Right ventricle myocardium inferior (tissue), 1 donor: ENCODE data around the gene AHRR. TPM values are rescaled to one million over a fixed set of nuclear protein-coding genes. Genes with fewer than 3 reads are reported as not detected.

Source experiments
- ATAC-seq: fragments of 200-7000 bp; cut with Tn5 transposase; one replicate; pipeline ENCODE4 v1.9.1; 2020; ENCODE audit warnings: mild to moderate bottlenecking, moderate library complexity
- DNase-seq: peaks from one replicate; pipeline ENCODE4 v3.0.0; 2021; ENCODE audit errors: missing footprints
- intact Hi-C: fragments of 100-400 bp; cut with DNase I; formaldehyde crosslinking; loops from one replicate; pipeline ENCODE4 v1.11.0; 2022
- total RNA-seq: library from RNA; stranded (reverse); fragmentation: NEBNext Ultra II Directional; extraction: Animal tissue kit (Norgen Biotek cat#: 25700); gene quantifications from one replicate; pipeline ENCODE4 v1.2.1, GENCODE V29; 2021
- donor health status: DM: no; HTN: yes; CAD: no; lungs with severe emphysema.

Gene AHRR
- total RNA-seq, 1 donor from 2014 or later: 2.1 TPM

DNA sequence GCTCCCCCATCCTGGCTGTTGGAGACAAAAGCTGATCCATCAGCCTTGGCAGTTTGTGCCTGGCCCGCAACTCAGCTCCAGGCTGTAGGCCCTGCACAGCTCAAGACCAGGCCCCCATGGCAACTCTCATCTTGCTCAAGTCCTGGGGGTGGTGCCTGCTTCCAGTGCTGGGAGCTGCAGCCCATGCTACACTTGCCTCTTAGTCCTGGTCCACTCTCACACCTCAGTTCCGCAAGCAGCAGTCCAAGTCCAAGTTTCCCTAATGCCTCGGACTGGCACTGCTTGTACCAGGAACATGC, 14.2 kb downstream of the AHRR start:
- DNase-seq: no peak
- intact Hi-C loops: no loop called here
- ATAC-seq: no peak

DNA sequence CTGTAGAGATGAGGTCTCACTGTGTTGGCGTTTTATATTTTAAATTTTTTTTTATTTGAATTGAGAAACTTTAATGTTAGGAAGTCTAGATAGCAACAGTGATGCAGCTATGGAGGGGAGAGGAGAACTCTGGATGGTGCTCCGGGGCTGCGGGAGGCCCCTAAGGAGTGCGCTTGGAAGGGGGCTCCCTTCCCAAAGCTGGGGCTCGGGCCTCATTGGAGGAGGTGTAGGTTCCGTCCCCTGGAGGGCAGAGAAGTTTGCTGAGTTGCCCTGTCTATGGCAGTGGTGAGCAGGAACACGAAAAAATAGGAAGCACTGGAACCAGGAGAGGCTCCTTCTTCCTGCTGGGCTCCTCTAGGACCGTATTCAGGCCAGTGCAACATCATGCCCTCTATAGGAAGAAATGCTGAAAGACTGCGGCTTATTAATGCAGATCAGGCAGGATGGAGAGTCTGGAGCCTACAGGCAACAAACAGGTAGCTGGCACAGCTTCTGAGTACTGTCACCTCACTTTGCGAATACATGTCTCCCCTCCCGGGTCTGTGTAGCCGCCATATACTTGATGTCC, 16.1 kb downstream of the AHRR start:
- DNase-seq (no peak), ATAC-seq (no peak)
- intact Hi-C loops: no loop called here

DNA sequence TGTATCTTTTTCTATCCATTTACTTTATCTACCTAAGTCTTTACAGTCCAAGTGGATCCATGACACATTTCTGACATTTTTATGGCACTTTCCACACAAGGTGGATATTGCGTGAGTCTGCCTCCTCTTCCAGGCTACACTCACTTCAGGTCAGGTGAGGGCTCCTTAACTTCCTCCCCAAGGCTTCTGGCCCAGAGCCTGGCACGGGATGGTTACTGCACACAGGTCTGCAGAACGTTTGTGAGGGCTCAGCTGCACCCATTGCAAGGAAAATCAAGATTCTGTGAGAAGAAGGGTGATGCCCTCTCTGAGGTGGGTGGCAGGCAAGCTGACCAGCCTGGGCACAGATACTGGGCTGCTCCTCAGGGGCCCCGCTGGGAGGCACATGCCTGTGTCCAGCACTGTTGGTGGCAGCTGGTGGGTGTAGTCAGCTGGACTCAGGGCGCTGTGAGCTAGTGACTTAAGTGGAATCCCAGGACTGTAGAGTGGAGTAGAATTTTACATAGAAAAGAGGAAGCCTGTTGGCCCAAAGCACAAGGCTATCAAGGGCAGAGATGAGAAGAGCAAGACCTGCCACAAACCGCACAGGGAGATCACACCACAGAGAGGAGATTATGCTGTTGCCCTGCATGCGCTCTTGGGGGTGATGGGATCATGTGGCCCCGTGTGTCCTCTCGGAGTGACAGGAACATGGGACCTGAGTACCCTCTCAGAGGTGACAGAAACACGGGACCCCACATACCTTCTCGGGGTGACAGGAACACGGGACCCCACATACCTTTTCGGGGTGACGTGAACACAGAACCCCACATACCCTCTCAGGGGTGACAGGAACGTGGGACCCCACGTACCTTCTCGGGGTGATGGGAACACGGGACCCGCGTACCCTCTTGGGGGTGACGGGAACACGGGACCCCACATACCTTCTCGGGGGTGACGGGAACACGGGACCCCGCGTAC, 21.3 kb downstream of the AHRR start:
- ATAC-seq (no peak), DNase-seq (no peak)
- intact Hi-C loops: no loop called here

DNA sequence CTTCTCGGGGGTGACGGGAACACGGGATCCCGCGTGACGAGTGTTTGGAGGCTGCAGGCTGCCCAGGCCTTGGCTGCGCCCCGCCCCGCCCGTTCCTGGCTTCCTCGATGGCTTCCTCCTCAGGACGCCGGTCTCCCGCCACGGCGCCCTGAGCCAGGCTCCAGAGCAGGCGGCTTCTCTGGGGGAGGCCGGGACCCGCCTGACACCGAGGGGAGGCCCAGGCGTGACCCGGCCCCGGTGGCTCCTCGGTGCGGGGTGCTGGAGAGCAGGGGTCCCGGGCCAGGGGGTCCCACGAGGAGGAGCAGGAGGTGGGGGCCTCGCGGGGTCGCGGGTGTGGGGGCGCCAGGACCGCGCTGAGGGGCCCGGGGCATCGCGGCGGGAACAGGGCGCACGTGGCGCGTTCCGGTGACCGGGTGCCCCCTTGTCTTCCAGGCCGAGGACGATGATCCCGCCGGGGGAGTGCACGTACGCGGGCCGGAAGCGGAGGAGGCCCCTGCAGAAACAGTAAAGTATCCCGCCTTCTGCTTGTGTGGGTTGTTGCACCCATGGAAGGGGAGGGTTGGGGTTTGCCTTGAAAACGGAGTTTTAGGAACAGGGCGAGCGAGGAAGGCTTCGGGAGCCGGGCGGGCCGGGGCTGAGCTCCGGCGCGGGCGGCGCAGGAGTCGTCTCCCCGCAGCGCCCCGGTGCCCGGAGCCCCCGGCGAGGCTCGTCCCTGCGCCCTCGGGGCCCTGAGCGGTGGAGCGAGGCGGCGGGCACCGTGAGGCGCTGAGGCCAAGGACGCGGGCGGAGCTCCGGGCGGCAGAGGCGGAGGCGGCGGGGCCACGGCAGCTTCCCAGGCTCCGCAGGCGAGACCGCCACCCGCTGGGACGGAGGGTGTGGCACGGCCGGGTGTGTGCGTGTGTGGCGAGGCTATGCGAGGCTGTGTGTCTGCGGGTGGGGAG, 22.2 kb downstream of the AHRR start:
- ATAC-seq: peak; percentile 78
- no peak for DNase-seq
- intact Hi-C loops: no loop called here

DNA sequence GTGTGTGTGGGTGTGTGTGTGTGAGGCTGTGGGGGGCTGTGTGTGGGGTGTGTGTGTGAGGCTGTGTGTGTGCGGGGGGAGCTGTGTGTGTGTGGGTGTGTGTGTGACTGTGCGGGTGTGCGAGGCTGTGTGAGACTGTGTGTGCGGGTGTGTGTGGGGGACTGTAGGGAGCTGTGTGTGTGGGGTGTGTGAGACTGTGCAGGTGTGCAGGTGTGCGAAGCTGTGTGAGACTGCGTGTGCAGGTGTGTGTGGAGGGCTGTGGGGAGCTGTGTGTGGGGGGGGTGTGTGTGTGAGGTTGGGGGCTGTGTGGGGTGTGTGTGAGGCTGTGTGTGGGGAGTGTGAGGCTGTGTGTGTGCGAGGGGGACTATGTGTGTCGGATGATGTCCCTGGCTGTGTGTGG, 23.2 kb downstream of the AHRR start:
- DNase-seq: no peak
- no peak for ATAC-seq
- intact Hi-C loops: no loop called here

DNA sequence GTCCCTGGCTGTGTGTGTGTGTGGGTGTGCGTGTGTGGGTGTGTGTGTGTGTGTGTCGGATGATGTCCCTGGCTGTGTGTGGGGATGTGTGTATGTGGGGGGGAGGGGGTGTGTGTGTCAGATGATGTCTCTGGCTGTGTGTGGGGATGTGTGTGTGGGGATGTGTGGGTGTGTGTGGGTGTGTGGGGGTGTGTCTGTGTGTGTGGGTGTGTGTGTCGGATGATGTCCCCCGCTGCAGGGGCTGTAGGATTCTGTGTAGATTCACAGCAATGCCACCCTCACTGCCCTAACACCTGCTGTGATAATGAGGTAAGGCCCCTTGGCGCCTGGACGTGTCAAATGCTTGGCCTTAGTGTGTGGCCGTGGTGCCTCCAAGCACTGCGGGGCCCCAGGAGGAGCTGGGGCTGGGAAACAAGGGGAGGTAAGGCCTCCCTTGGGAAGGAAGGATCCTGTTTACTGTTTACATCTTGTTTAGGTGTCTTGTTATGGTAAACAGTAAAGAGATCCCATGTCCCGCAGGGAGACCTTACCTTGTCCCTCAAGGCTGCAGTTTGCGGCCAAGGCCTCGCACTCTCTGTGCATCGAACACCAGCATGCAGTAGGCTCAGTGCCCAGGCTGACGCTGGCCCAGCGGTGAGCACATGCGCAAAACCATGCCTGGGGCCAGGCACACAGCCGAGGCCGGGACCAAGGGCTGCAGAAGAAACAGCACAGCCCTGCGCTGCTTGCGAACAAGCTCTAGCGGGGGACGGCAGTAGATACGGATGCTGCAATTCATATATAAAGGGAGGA, 24.1 kb downstream of the AHRR start:
- DNase-seq (no peak), ATAC-seq (no peak)

DNA sequence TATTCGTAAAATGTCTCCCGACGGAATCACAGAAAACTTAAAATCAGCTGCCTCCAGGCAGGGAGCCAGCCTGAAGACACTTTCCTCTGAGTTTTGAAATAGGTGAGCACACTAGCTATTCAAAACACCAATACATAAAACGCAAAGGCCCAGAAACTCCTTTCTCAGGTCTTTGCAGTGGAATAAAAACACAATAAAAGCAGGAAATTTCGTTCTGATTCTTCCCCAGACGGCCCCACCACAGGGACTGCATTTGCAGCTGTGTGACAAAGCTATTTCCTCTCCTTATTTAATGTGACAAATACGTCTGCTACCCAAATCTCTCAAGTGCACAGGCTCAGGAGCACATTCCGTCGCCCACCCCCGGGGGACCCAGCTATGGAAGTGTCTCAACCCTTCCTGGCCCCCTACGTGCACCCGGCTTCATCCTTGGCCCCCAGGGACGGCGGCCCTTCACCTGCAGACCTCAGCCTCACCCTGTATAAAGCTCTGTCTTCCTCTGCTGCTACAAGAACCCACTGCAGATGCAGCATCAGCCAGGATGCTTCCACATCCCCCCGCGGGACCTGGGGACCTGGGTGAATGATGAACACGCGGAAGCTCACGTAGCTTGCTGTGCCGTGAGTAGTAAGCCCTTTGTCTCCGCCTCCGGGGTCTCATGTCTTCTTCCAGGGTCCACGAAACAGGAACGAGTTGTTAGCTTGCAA, 24.9 kb downstream of the AHRR start:
- ATAC-seq (no peak), DNase-seq (no peak)
- intact Hi-C loops: no loop called here

More for the DNA sequence above, 24.1 kb downstream of the AHRR start:
- intact Hi-C loops: no loop called here

DNA sequence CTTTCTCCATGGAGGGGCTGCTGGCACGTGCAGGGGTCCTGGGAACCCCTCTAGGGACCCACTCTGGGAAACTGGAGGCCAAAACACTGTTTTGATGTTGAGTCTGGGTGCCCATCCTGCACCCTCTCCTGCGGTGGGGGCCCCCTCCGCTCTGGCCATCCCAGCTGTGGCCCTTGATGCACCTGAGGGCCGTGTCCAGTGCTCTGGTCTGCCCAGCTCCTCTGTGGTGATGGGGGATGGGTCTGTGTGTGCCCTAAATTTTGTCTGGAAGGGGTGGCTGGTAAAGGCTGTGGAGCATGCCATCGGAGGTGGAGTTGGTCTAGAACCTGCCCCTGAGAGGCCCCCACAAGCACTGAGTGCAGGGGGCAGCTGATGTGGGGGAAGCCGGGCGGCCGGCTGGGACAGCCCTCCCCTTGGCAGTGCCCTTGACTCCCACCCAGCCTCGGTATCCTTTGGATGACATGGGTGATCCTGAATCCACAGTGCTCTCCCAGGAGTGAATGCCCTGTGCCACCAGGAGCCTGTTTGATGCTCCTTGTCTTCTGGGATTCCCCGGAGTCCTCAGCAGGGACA, 26.3 kb downstream of the AHRR start:
- ATAC-seq: no peak
- intact Hi-C loops: no loop called here
- DNase-seq: no peak

DNA sequence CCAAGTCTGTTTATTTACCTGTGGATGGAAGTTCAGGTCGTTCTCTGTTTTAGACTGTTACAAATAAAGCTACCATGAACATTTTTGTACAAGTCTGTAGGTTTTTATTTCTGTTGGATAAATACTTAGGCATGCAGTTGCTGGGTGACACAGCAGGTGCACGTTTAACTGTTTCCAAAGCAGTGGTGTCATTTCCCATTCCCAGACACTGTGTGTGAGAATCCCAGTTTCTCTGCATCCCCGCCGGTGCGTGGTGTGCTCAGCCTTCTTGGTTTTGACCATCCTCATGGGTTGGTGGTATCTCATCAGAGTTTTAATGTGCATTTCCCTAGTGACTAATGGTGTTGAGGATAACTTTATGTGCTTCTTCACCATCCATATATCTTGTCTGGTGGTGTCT, 27.2 kb downstream of the AHRR start:
- ATAC-seq (no peak), DNase-seq (no peak)
- intact Hi-C loops: no loop called here

DNA sequence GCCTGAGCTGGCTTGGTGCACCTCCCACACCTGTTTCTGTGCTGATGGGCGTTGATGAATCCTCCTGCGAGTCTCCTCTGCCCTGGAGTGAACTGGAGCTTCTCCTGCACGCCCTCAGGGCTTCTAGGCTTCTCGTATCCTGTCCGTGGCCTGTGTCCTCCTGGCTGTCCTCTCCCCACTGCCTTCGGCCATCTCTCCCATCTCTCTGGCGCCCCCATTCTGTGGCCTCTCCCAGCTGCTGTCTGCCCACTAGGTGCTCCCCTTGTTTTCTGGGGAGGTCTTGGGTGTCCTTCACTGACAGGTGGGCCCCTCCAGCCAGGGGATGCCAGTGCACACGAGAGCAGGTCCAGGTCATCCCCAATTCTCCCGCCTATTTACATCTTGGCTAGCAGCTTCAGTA, 28.8 kb downstream of the AHRR start:
- no peak for ATAC-seq
- no peak for DNase-seq
- intact Hi-C loops: no loop called here

DNA sequence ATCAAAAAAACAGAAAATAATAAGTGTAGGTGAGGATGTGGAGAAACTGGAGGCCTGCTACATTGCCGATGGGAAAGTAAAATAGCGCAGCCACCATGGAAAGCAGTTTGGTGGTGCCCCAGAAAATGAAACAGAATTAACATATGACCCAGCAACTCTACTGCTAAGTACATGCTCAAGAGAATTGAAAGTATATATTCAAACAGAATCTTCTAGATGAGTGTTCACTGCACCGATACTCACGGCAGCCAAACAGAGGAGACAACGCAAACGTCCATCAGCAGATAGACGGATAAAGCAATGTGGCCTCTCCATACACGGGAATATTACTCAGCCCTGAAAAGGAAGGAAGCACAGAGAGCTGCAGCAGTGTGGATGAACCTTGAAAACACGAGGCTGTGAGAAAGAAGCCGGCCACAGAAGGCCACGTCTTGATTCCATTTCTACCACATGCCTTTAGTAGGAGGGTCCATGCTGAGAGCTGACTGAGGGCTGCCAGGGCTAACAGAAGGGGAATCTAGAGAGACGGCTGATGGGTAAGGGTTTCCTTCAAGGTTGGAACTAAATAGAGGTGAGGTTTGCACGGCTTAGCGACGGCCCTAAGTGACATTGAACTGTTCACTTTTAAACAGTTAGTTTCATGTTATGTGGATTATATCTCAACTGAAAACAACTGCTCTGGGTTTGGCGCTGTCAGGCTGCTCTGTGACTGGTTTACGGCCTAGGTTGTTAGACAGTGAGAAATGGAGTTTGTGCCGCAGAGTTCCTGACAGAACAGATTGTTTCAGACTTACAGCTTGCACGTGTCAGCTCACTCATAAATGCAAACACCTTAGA, 29.8 kb downstream of the AHRR start:
- intact Hi-C loops: no loop called here
- DNase-seq: no peak
- no peak for ATAC-seq

DNA sequence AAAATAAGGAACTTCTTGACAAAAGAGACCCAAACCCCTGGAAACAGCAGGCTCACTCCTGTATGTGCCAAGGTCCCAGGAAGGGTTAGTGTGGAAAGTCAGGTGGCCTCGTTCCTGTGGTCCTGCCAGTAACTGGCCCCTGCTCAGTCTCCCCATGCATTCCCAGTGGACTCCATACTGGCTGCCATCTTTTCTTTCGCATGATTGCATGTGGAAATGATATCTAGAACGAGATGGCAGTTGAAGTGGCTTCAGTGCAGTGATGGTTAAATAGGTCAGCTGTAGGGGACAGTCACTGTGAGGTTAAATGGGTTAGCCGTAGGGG, 30.4 kb downstream of the AHRR start:
- intact Hi-C loops: no loop called here
- ATAC-seq: no peak
- no peak for DNase-seq

DNA sequence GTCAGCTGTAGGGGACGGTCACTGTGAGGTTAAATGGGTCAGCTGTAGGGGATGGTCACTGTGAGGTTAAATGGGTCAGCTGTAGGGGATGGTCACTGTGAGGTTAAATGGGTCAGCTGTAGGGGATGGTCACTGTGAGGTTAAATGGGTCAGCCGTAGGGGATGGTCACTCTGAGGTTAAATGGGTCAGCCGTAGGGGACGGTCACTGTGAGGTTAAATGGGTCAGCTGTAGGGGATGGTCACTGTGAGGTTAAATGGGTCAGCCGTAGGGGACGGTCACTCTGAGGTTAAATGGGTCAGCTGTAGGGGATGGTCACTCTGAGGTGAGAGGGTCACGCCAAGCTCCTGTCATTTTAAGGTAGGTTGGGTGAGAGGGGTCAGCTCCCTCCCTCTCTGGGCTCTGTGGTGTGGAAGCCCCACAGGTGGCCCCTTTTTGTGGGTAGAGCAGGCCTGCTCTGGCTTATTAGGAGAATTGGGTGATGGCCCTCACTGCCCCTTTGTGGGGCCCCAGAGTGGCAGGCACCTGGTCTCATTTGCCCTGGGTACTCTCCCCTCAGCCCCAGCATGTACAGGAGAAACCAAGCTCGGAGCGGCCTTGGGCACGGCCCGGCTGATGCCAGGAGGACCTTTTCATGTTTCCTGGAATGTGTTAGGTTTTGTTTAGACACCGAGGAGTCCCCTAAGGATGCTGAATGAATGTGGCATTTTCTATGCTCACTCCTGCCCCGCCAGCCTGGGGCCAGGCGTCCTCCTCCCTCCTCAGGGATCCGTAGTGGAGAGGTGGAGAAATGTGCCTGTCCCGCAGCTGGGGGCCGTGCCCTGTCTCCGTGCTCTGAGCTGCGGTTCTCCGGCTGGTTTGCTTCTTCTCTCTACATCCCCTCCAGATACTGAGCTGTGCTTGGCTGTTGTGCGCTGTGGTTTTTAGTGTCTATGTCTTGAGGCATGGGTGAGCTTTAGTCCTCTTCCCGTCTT, 31.4 kb downstream of the AHRR start:
- DNase-seq: peak; percentile 40
- ATAC-seq: no peak
- intact Hi-C loops: no loop called here

DNA sequence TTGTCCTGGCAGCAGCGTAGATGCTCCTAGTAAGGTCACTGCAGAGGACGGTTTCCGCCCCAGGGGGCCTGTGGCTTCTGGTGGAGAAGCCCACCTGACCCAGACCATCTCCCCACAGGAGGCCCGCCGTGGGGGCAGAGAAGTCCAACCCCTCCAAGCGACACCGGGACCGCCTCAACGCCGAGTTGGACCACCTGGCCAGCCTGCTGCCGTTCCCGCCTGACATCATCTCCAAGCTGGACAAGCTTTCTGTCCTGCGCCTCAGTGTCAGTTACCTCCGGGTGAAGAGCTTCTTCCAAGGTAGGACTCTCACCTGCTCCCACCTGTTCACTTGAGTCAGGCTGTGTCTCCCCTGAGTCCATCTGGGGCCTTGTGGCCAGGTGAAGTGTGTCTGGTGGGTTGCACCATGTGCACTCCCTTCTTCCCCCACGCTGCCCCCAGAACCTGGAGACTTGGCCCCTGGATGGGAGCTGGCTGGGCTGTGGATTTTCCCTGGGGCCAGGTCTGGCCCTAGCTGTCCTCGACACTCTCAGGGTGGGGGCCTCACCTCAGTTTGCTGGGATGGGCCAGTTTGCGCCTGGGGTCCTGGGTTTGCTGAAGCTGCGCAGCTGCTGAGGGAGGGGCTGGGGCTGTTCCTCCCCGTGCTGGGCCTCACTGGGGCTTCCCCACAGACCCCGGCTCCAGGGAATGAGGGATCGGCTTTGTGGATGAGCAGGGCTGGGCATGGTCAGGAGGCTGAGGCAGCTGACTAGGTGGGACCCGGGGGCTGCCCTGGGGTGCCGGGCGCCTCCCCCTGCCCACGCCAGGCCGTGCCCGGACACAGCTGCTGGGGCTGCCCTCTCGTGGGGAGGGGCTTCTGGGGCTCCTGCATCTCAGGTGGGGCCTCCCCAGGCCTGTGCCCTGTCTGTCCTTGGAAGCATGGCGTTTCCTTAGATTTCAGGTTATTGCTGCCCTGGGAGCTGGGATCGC, 32.4 kb downstream of the AHRR start:
- ATAC-seq (no peak), DNase-seq (peak; percentile 63)
- intact Hi-C loops: no loop called here
